HG02763 (cell line): Measurements from ENCODE around the gene PIERCE2.
"Not testable (repeated sequence)": the region's sequence is repeated elsewhere in the genome, so short reads cannot be mapped to it uniquely, and the experiment has no call there.

Experiments
- ATAC-seq: cut with Tn5 transposase; IDR thresholded peaks from one replicate; pipeline ENCODE4 v1.9.1; 2021; ENCODE audit warnings: mild to moderate bottlenecking, moderate library complexity; ENCODE audit not compliant: unreplicated experiment

The PIERCE2 gene, protein sequence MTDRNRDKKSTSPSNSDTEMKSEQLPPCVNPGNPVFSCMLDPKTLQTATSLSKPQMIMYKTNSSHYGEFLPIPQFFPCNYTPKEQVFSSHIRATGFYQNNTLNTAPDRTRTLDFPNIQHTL

DNA sequence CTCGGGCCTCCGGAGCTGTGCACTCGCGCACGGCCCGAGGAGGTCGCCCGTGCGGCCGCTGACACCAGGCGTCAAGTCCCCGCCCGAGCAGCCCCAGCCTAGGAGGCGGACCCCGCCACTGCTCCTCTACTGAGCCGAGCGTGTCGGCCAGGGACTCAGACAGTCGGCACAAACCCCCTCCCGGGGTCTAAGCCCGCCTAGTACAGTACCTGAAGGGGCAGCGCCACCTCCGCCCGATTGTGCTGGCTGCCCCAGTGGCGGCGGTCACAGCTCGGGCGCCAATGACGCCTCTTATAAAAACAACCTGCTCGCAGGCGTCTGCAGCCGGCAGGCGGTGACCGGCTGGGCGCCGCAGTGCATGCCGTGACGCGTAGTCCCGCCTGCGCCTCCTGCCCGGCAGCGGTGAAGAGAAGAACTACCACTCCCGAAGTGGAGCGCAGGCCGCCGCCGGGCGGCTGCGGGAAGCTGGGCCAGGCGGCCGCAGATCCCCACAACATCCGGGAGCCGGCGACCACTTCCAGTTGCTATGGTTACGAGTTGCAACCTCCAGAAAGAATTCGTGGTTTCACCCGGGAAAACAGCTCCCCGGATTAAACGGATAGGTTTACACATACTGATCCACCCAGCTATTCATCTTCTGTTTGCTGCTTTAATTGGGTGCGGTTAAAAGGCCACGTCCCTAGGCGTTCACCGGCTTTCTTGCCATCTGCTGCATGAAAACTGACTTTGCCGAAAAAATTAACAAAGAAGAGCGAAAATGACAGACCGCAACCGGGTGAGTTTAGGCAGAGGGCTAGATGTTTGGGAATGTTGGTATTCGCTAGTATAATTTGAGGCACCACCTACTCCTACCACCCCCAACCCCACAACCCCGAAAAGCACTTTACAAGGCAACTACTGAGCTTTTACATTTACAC lies at the start of gene PIERCE2, which contains the start of gene CCPG1:
PIERCE2 (plus strand) TSS at position 484 of the 917 bp plus-strand sequence; CDS start at position 758, 274 bp downstream.
CCPG1 (minus strand) TSS at position 348 of the 917 bp plus-strand sequence. CDS start 18,935 bp downstream, outside the sequence.
- peak; percentile 94 for ATAC-seq

DNA sequence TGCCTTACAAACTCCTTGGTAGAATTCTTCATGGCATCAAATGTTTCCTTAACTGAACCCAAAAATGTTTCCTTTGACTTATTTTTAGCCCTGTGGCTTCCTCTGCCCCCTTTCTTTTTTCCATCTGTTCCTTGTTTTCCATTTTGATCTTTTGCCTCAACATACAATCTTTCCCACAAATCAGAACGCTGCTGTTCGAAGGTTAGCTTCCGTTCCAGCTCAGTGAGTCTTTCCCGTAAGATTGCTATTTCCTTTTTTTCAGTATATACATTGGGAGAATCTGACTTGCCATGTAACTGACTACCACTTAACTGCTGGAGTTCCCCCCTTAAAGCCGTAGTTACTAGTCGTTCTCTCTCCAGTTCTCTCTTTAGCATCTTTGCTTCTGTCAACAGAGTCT lies 48.0 kb upstream of the PIERCE2 start:
- no peak for ATAC-seq

DNA sequence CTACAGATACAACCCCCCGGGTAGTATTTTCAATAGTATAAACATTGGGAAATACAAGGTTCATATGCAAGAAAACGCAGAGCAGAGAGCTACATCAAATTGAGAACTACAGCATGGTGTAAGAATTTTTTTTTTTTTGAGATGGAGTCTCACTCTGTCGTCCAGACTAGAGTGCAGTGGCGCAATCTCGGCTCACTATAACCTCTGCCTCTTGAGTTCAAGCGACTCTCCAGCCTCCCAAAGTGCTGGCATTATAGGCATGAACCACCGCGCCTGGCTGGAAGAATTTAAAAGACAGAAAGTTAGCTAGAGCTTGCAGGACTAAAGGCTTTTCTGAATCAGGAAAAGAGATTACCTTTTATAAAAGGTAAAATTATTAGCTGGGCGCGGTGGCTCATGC lies 47.2 kb upstream of the PIERCE2 start:
- no peak for ATAC-seq

DNA sequence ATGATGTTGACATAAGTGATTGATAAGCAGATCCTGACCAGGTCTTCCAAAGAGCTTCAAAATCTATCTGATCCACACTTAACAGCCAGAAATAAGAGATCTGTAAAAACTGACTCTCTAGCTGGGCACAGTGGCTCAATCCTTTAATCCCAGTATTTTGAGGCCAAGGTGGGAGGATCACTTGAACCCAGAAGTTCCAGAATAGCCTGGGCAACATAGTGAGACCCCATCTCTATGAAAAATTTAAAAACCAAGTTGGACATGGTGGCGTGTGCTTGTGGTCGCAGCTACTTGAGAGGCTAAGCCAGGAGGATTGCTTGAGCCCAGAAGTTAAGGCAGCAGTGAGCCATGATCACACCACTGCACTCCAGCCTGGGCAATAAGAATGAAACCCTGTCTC lies 45.7 kb upstream of the PIERCE2 start:
- ATAC-seq = no peak

DNA sequence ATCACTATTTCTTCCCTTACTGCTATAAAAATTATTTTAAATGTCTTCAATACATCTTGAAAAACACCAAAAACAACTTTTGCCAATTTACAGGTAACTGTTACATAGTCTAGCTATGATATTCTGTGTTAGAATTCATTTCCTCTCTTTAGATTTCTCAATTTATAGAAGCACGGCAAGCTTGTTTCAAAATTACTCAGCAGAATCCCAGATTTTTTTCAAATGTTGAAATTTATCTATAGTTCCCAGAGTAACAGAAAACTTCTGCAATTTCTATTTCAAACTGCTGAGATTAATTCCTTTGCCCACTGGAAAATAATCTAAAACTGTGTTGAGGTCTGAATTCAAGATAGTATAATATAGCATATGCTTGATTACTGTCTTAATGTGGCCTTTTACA lies 41.3 kb upstream of the PIERCE2 start:
- ATAC-seq = no peak

DNA sequence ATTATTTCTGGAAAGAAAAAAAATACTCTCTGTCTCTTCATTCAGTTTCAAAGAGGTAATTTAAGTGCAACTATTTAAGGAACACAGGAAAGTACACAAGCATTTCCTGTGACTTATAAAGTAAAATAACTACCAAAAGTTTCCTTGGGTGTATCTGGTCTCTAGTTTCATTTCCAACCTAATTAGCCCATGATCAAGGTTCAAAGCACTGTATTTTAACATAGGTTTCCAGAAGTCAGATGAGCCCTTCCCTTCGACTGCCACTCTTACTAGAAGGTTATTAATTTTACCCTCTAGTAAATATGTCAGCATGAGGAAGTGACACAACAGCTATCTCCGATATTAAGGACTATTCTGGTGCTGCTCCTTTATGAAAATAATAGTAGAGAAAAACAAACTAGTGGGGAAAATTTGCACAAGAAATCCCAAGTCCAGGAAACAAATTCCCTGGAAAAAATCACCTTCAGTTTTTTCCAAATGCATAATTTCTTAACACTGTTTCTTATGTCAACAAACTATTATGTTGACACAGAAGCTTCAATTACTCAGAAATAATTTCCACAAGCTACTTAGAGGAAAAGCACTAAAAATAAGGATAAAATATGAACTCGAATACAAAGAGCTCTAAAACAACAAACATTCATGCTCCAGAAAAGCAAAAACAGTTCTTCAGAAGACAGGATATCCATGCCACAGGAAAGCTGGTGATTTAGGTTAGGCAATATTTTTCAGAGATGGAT lies 35.4 kb upstream of the PIERCE2 start:
- peak; percentile 56 for ATAC-seq

DNA sequence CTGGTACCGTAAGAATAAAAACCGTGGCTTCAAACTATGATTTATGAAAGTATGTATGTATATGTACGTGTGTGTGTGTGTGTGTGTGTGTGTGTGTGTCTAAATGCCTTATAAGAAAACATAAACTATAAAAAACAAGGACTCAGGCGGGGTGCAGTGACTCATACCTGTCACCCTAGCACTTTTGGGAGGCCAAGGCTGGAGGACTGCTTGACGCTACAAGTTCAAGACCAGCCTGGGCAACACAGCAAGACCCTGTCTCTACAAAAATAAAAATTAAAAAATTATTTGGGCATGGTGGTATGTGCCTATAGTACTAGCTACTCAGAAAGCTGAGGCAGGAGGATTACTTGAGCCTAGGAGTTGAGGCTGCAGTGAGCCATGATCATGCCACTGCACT lies 29.2 kb upstream of the PIERCE2 start:
- no peak for ATAC-seq

DNA sequence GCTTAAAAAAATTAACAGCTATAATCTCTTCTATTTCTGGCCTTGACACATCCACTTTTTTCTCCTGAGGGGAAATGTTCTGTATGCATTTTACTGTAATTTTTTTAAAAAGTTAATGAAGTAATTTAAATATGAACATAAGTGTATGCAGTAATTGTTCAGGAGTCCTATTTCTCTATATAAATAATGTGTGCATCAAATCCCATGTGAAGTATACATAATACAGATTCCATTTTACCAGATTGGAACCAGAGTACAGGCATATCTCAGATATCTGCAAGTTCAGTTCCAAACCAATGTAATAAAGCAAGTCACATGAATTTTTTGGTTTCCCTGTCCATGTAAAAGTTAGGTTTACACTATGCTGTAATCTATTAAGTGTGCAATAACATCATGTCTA lies 26.7 kb upstream of the PIERCE2 start:
- no peak for ATAC-seq

DNA sequence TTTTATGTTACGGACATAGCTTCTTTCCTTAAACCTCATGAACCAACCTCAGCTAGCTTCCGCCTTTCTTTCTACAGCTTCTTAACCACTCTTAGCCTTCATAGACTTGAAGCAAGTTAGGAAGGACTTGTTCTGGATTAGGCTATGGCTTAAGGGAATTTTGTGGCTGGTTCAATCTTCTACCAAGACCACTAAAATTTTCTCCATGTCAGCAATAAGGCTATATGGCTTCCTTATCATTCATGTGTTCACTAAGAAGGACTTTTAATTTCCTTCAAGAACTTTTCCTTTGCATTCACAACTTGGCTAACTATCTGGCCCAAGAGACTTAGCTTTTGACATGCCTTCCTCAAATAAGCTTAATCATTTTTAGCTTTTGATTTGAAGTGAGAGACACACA lies 24.6 kb upstream of the PIERCE2 start:
- no peak for ATAC-seq

DNA sequence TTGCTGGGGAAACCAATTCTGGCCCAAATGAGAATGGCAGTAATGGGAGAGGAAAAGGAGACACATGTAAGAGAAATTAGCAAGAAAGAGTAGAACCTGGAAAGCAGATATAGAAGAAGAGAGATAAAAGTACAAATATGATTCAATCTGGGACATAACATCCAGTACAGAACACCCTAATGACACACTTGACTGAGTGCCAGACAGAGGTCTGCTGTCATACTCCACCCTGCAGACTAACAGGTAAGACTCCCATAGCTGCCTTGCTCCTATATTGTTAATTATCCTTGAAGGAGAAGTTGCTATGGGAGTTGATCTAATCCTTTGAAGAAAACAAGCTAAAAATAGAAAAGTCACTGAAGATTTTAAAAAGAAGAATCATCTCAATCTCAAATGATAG lies 21.3 kb upstream of the PIERCE2 start:
- ATAC-seq = no peak

DNA sequence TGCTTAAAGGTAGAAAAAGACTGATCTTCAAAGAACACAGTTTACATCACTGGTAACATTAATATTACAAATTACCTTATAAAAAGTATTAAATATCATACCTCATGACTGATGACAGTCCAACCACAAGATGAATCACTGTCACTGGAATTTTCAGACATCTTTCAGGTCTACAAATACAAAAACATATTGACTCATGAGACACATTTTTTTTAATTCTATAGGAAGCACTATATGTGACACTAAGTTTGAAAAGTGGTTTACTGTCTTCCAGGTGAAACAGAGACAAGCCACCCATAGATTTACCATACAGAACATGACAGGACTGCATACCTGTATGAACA lies 19.1 kb upstream of the PIERCE2 start:
- ATAC-seq = no peak

DNA sequence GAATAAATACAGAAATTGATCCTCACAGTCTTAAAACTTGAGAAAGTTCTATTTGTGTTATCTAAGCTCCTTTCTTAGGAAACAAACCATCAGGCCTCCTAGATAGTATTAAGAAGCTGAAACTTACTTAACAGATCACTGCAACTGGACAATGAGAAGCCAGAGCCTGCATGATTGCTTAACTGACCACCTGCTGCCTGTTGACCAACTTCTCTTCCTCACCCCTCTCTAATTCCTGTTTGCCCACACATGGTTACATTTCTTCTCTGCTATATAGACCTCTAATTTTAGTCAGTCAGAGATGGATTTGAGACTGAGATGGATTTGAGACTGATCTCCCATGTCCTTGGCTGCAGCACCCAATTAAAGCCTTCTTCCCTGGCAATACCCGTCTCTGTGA lies 13.6 kb upstream of the PIERCE2 start:
- no peak for ATAC-seq

DNA sequence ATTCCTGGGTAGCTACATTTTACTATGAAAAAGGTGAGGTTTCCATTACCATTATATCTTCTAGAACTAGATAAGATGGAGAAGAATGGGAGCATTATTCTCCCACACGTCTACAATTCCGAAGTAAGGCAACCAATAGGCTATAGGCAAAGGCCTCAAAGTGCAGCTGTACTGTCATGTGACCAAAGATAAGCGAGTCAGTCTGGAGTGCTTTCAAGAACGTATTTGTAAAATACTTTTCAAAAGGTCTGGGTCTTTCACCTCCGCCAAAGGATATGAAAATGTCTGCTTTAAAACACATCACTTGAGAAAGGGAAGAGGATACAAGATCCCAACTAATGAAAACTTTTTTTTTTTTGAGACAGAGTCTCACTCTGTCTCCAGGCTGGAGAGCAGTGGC lies 10.1 kb upstream of the PIERCE2 start:
- ATAC-seq = no peak

DNA sequence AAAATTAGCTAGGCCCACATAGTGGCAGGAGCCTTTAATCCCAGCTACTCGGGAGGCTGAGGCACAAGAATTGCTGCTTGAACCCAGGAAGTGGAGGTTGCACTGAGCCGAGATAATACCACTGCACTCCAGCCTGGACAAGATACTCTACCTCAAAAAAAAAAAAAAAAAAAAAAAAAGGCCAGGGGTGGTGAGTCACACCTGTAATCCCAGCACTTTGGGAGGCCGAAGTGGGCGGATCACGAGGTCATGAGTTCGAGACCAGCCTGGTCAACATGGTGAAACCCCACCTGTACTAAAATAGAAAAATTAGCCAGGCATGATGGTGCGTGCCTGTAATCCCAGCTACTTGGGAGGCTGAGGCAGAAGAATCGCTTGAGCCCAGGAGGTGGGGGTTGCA lies 8.2 kb upstream of the PIERCE2 start:
- not testable (repeated sequence) for ATAC-seq

DNA sequence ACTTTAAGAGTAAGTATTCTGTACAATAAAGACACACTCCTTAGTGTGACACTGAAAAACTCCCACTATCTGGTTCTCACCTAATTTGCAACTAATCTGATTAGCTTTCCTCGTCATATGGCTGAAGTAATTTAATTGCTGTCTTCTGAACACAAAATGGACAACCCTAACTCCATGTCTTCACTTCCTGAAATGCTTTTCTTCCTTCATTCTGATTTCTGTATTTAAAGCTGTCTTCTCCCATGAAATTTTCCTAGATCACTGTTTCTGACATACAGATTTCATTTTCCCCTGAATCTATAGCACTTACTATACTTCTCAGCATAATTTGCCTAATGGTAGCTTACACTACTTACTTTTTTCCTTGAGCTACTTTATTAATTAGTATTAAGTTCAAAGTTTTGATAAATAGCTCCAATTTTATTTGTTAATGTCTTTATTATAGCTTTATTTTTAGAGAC lies 6.5 kb upstream of the PIERCE2 start:
- no peak for ATAC-seq

DNA sequence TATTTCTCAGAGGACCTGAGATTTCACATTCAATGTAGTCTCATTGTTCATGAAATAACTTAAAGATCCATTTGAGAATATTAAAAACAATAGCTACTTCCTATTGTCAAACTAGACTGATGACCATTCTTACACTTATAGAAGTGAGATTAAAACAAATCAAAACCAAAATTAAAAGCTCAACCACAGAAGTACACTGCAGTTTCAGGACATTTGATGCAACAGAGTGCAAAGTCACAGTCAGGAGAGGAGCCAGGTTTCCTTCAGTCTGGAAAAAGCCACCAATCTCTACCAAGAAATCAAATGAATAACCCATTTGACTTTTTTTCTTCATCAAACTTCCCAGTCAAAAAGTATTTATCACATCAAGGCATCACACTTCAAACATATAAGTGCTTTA lies 5.6 kb upstream of the PIERCE2 start:
- no peak for ATAC-seq

DNA sequence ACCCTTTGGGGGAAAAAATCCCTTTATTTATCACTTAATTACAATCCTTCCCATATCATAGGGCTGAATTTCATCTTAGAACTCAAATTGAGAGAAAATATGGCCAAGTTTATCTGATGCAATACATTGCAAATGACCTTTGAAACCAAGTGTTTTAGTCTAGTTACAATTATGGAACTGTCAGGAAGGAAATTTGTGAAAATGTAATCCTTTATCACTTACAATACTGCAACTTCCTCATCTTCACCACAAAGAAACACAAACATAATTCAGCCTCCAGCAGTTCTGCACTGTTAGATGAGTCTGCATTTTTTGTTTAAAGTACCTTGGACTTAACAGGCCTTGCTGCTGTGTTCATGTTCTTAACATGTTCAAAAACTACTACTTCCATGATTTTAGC lies 4.8 kb upstream of the PIERCE2 start:
- no peak for ATAC-seq

DNA sequence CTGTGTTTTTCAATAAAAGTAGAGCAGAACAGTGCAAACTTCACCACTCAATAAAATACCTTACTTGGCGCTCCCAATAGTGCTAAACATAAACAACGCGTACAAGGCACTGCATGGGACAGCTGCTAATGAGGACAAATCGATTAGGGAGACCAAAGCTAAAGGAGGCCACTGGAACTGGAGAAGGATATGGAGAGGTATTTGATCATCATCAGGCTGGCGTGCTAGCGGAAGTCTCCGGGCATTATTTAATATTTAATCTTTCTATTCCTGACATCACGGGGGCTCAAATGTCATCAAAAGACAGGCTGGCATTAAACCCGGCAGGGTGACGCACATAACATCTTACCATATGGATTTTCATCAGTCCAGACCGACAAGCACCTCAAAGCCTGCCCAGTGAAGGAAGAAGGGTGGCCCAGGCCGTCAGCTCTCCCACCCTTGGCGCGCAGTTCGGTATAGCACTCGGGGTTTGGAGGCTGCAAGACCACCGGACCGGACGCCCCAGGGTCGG lies 740 bp upstream of the PIERCE2 start:
- ATAC-seq = no peak

DNA sequence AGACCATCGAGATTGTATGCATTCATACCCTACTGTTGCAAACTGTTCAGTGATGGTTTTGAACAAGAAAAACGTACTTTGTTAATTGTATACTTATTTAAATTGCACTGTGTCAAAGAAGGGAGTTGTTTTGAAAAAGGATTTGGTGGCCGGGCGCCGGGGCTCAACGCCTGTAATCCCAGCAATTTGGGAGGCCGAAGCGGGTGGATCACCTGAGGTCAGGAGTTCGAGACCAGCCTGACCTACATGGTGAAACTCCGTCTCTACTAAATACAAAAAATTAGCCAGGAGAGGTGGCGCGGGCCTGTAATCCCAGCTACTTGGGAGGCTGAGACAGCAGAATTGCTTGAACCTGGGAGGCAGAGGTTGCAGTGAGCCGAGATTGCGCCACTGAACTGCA lies 681 bp downstream of the PIERCE2 start:
- ATAC-seq = not testable (repeated sequence)

DNA sequence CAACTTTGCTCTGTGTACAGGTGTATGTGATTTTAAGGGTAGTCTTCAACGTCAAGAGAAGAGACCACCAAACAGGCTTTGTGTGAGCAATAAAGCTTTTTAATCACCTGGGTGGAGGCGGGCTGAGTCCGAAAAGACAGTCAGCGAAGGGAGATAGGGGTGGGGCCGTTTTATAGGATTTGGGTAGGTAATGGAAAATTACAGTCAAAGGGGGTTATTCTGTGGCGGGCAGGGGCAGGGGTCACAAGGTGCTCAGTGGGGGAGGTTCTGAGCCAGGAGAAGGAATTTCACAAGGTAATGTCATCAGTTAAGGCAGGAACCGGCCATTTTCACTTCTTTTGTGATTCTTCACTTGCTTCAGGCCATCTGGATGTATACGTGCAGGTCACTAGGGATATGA lies 9.4 kb downstream of the PIERCE2 start:
- ATAC-seq = not testable (repeated sequence)

DNA sequence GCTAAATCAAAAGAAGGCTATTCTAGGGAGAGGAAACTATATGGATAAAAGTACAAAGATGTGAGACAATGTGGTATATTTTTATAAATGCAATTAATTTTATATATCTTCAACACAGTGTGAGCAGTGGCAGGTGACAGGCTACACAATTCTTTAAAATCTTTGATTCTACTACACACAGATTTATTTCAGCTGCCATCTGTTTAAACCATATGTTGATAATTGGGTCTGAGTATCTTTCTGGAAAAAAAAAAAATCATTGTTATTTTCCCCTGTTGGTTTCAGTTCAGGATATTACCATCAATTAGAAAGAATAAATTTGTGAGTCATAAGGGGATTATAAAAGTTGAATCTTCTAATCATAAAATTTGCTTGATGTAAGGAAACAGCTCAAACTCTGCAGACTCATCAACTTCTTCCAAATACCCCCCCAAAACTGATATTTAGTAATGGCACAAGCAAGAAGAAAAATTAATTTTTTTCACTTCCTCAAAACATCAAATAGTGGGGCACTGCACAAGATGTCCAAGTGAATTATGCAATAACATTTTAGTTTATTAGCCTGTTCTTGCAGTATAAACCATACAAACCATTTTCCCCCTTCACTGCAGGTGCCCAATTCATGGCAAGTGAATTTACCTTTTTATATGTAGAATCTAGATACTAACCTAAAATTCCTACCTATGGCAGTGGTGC lies 12.0 kb downstream of the PIERCE2 start:
- ATAC-seq = no peak
